Endothelial cell of umbilical vein (primary cell): Measurements from ENCODE around the gene CMSS1. TPM values are rescaled to one million over a fixed set of nuclear protein-coding genes. Genes with fewer than 3 reads are reported as not detected.

Experiments
- BruUV-seq: library from RNA; stranded (reverse); fragments of 400-500 nt; replicated peaks from 2 replicates; lab custom pipeline; 2021; lab: Mats Ljungman, UMichigan
- CTCF ChIA-PET: fragments of 300-600, 350-600 bp; sonication (Branson Sonifier 250); formaldehyde crosslinking; loops from one replicate; lab custom pipeline; 2021; ENCODE audit warnings: antibody characterized with exemption, inconsistent platforms; lab: Charles Lee
- POLR2A ChIA-PET: fragments of 300-600, 350-600 bp; sonication (Branson Sonifier 250); formaldehyde crosslinking; loops from one replicate; lab custom pipeline; 2021; ENCODE audit warnings: antibody characterized with exemption, inconsistent platforms; lab: Charles Lee
- DNase-seq: peaks from one replicate; pipeline ENCODE4 v3.0.0-alpha.2; 2011; ENCODE audit warnings: low read depth, low spot score
- FAIRE-seq: peaks from 2 replicates; lab custom pipeline; 2011; peaks lifted over from hg19 to GRCh38; lab: Jason Lieb, UNC
- H2AFZ ChIP-seq: 2 replicates; pipeline ENCODE4 v1.6.0; 2012; ENCODE audit warnings: low read depth, low read length, control low read depth, inconsistent platforms
- H3K27ac ChIP-seq: 2 replicates; pipeline ENCODE4 v1.5.1; 2011; ENCODE audit warnings: low read depth, mild to moderate bottlenecking, control low read depth, low read length, moderate library complexity; ENCODE audit not compliant: insufficient read depth
- H3K27me3 ChIP-seq, 2 experiments: 2 replicates each; pipeline versions ENCODE4 v1.6.0 to v1.6.1; 2011; ENCODE audit warnings: low read length in 2 of 2, mixed read lengths in 1 of 2; ENCODE audit not compliant: control insufficient read depth in 2 of 2, insufficient read depth in 2 of 2
- H3K36me3 ChIP-seq, 2 experiments: 2 replicates in 1 of 2; 3 replicates in 1 of 2; pipeline ENCODE4 v1.5.1; 2011; ENCODE audit warnings: low read length in 2 of 2, mild to moderate bottlenecking in 1 of 2, moderate library complexity in 1 of 2; ENCODE audit not compliant: control insufficient read depth in 2 of 2, insufficient read depth in 2 of 2; ENCODE audit errors: extremely low read depth in 1 of 2
- H3K4me1 ChIP-seq: 3 replicates; pipeline ENCODE4 v1.5.1; 2011; ENCODE audit warnings: mild to moderate bottlenecking, low read length; ENCODE audit not compliant: control insufficient read depth, insufficient read depth; ENCODE audit errors: extremely low read depth
- H3K4me2 ChIP-seq: 2 replicates; pipeline ENCODE4 v1.6.1; 2011; ENCODE audit warnings: low read length, control low read depth, mixed read lengths; ENCODE audit not compliant: insufficient read depth
- H3K4me3 ChIP-seq, 3 experiments: fragments of 200-600 bp in 1 of 3; sonication (generic), shearing (Covaris generic) in 1 of 3; replicated peaks in 1 of 3; 2 replicates each; pipeline ENCODE4 v1.5.1; 2011 to 2016; ENCODE audit warnings: control low read depth in 3 of 3, low read length in 3 of 3, mild to moderate bottlenecking in 2 of 3, inconsistent platforms in 1 of 3, low read depth in 1 of 3, moderate library complexity in 1 of 3; ENCODE audit not compliant: insufficient read depth in 1 of 3
- H3K79me2 ChIP-seq: 2 replicates; pipeline ENCODE4 v1.6.0; 2012; ENCODE audit warnings: low read length, inconsistent platforms; ENCODE audit not compliant: control insufficient read depth, insufficient read depth
- H3K9ac ChIP-seq: replicated peaks from 2 replicates; pipeline ENCODE3; 2011; ENCODE audit warnings: low read length, control low read depth; ENCODE audit not compliant: insufficient read depth; ENCODE audit errors: extremely low read depth
- H3K9me1 ChIP-seq: replicated peaks from 3 replicates; pipeline ENCODE4 v1.6.0; 2011; ENCODE audit warnings: mild to moderate bottlenecking, low read length; ENCODE audit not compliant: control insufficient read depth, insufficient read depth; ENCODE audit errors: extremely low read depth
- H3K9me3 ChIP-seq: replicated peaks from 2 replicates; pipeline ENCODE4 v1.5.1; 2012; ENCODE audit warnings: low read length, inconsistent platforms; ENCODE audit not compliant: control insufficient read depth, insufficient read depth
- H4K20me1 ChIP-seq: replicated peaks from 2 replicates; pipeline ENCODE3; 2011; ENCODE audit warnings: mild to moderate bottlenecking, low read length; ENCODE audit not compliant: control insufficient read depth, insufficient read depth; ENCODE audit errors: extremely low read depth
- EZH2 ChIP-seq: IDR thresholded peaks from 2 replicates; pipeline ENCODE4 v1.6.1; 2012; ENCODE audit warnings: borderline replicate concordance, low read depth, mild to moderate bottlenecking, moderate library complexity, low read length, inconsistent platforms; ENCODE audit not compliant: severe bottlenecking
- FOS ChIP-seq: IDR thresholded peaks from 2 replicates; pipeline ENCODE4 v1.6.1; 2011; ENCODE audit warnings: mild to moderate bottlenecking, low read length, moderate library complexity, borderline replicate concordance; ENCODE audit not compliant: insufficient read depth
- GATA2 ChIP-seq: IDR thresholded peaks from 2 replicates; pipeline ENCODE4 v1.7.0; 2011; ENCODE audit warnings: low read depth, mild to moderate bottlenecking, moderate library complexity, mixed read lengths, low read length; ENCODE audit not compliant: insufficient read length, insufficient read depth
- JUN ChIP-seq: IDR thresholded peaks from 2 replicates; pipeline ENCODE4 v1.6.1; 2011; ENCODE audit warnings: borderline replicate concordance, low read depth; ENCODE audit not compliant: insufficient read length, insufficient read depth
- MYC ChIP-seq: IDR thresholded peaks from one replicate; pipeline ENCODE4 v1.6.1; 2011; ENCODE audit warnings: mild to moderate bottlenecking, low read depth, low read length
- POLR2AphosphoS5 ChIP-seq: IDR thresholded peaks from 2 replicates; pipeline ENCODE4 v1.6.1; 2012; ENCODE audit warnings: low read depth, mild to moderate bottlenecking, control low read depth, low read length, moderate library complexity; ENCODE audit not compliant: insufficient read depth
- dilution Hi-C: fragments of 300-500 bp; cut with MboI; formaldehyde crosslinking; loops from one replicate; pipeline ENCODE4 v1.15.0; 2019; ENCODE audit warnings: low sequenced_read_pairs; ENCODE audit not compliant: extremely low pct_ligation_motif_present
- intact Hi-C: fragments of 100-400 bp; cut with micrococcal nuclease; formaldehyde crosslinking; loops from one replicate; pipeline ENCODE4 v1.10.0; 2022
- polyA plus RNA-seq, 4 experiments: library from polyadenylated mRNA; depleted of rRNA in 3 of 4; stranded (reverse) in 3 of 4; unstranded in 1 of 4; fragments of >200 nt; gene quantifications; 2 replicates each; pipeline versions ENCODE4 v1.2.1 to v1.2.3, GENCODE V29; 2011 to 2012; ENCODE audit warnings: missing spikeins in 1 of 4
- total RNA-seq: library from RNA; stranded (reverse); gene quantifications from 2 replicates; pipeline ENCODE4 v1.2.3, GENCODE V29; 2021
- TF ChIP-seq, protein P1 (sequence below): IDR thresholded peaks from 2 replicates; pipeline ENCODE4 v1.6.1; 2011; ENCODE audit not compliant: insufficient read depth, insufficient read length
- TF ChIP-seq, protein P2 (sequence below), 2 donors: IDR thresholded peaks; 1 replicate in 1 of 2; 2 replicates in 1 of 2; pipeline ENCODE4 v1.5.1; 2011; ENCODE audit warnings: low read length in 2 of 2, mild to moderate bottlenecking in 2 of 2, moderate library complexity in 2 of 2, control low read depth in 1 of 2, inconsistent platforms in 1 of 2, low read depth in 1 of 2; ENCODE audit not compliant: insufficient read depth in 1 of 2; ENCODE audit errors: extremely low read depth in 1 of 2

The CMSS1 gene
- total and polyA plus RNA-seq, 2 donors (not counting 3 experiments of a cell fraction or from before 2014, with no cell fraction given), result 9.7 to 60.6 TPM

DNA sequence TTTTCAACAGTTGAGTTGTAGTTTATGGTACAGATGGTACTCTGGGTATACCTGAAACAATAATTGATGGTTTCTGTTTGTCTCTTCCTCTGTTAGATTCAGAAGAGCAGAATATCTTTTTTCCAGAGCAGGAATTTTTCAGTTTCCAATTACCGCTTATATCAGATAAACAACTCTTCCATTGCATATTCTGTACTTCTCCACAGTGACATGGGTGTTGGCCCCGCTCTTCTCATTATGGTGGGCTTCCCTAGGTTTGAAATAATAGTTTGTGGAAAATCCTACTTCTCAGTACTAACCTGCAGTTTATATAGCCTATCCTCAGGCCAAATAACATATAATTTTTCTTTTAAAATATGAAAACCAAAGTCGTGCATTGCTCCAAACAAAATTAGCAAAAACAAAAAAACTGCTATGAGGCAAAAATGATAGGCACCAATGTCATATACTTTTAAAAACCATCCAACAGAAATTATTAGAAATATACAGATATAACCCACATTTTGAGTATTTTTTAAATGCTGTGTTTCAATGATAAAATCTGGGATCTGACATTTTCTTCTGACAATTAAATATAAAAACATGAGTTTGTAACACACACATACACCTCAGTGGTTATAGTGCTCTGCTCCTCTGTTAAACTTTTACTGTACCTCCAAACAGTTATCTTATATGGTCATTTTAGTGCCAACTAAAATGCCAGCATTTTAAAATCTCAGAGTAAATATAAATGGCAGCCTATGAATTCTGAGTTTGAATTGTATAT lies 56.8 kb downstream of the CMSS1 start:
- DNase-seq (peak; percentile 23), FAIRE-seq (no peak)
- peaks cover 46% of the 10 kb centered on the region for H3K4me1 ChIP-seq
- dilution Hi-C loops (no loop called here), intact Hi-C loops (loop anchor here (1.0 to 5.0 kb wide), 3 partner anchors 8 to 283 kb away; no protein-coding TSS in a partner anchor)
- H4K20me1 ChIP-seq, result peaks cover 6% of the 10 kb centered on the region
- peak overlapping the region; percentile 99 for H3K4me2 ChIP-seq
- H3K9me3 ChIP-seq, result no peaks in the 10 kb centered on the region
- H3K27ac ChIP-seq, result peak overlapping the region; percentile 99
- H2AFZ ChIP-seq, result no peak overlapping the region
- H3K36me3 ChIP-seq, result peaks cover 0 to 4% of the 10 kb centered on the region in 2 experiments
- no peak for TF ChIP-seq GATA2
- TF ChIP-seq MYC, result no peak
- TF ChIP-seq FOS, result no peak
- no peak for TF ChIP-seq EZH2
- TF ChIP-seq, protein P1, sequence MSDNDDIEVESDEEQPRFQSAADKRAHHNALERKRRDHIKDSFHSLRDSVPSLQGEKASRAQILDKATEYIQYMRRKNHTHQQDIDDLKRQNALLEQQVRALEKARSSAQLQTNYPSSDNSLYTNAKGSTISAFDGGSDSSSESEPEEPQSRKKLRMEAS, result no peak
- TF ChIP-seq, protein P2, sequence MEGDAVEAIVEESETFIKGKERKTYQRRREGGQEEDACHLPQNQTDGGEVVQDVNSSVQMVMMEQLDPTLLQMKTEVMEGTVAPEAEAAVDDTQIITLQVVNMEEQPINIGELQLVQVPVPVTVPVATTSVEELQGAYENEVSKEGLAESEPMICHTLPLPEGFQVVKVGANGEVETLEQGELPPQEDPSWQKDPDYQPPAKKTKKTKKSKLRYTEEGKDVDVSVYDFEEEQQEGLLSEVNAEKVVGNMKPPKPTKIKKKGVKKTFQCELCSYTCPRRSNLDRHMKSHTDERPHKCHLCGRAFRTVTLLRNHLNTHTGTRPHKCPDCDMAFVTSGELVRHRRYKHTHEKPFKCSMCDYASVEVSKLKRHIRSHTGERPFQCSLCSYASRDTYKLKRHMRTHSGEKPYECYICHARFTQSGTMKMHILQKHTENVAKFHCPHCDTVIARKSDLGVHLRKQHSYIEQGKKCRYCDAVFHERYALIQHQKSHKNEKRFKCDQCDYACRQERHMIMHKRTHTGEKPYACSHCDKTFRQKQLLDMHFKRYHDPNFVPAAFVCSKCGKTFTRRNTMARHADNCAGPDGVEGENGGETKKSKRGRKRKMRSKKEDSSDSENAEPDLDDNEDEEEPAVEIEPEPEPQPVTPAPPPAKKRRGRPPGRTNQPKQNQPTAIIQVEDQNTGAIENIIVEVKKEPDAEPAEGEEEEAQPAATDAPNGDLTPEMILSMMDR (IDR thresholded peaks at IDR 0.05; ENCODE audit: extremely low read depth in 1 of 2, insufficient read depth in 1 of 2, low read depth in 1 of 2, low read length in 2 of 2), result no peak
- TF ChIP-seq JUN, result no peak
- no peak for TF ChIP-seq POLR2AphosphoS5
- no TSS peak for BruUV-seq
- CTCF ChIA-PET, result interaction anchor here (0.9 to 1.0 kb wide), 2 partner anchors 24 to 41 kb away, joined by 3 read pairs; no protein-coding TSS in a partner anchor
- H3K9ac ChIP-seq, result peak overlapping the region; percentile 97
- H3K27me3 ChIP-seq, result no peaks in the 10 kb centered on the region
- POLR2A ChIA-PET, result interaction anchor here (1.0 to 2.4 kb wide), 2 partner anchors 167 to 168 kb away, joined by 3 to 19 read pairs; no protein-coding TSS in a partner anchor
- peak overlapping the region; percentile 60 to 96 (median 91) for H3K4me3 ChIP-seq
- peaks cover 59% of the 10 kb centered on the region for H3K79me2 ChIP-seq
- no peaks in the 10 kb centered on the region for H3K9me1 ChIP-seq
